HepG2 (cell line): ENCODE results near the gene AGPAT3. TPM values are rescaled to one million over a fixed set of nuclear protein-coding genes. Genes with fewer than 3 reads are reported as not detected.

ENCODE experiments used
- ATAC-seq: fragments of 200-7000 bp; cut with Tn5 transposase; 3 replicates; pipeline ENCODE4 v1.9.1; 2020; ENCODE audit warnings: mild to moderate bottlenecking, moderate library complexity
- BruUV-seq: library from RNA; stranded (reverse); fragments of 400-500 nt; replicated peaks from 2 replicates; lab custom pipeline; 2021; lab: Mats Ljungman, UMichigan
- CTCF ChIA-PET: fragments of 300-600 bp; formaldehyde crosslinking; extraction: SDS; loops from one replicate; lab custom pipeline; 2021; ENCODE audit warnings: low total read pairs, inconsistent platforms, low intra/inter-chr PET ratio; lab: Yijun Ruan, JAX
- POLR2A ChIA-PET: fragments of 350-600 bp; sonication (Branson Sonifier 250); formaldehyde crosslinking; loops from one replicate; lab custom pipeline; 2020; ENCODE audit warnings: antibody characterized with exemption, inconsistent platforms; lab: Yijun Ruan, JAX
- DNase-seq: peaks from one replicate; pipeline ENCODE4 v3.0.0-alpha.2; 2015; ENCODE audit warnings: low spot score
- FAIRE-seq: peaks from 3 replicates; lab custom pipeline; 2011; peaks lifted over from hg19 to GRCh38; lab: Jason Lieb, UNC
- H2AFZ ChIP-seq: one replicate; pipeline ENCODE4 v1.6.1; 2011; ENCODE audit warnings: low read length, inconsistent platforms
- H3K27ac ChIP-seq: fragments of 300-600 bp; 3 replicates; pipeline ENCODE4 v1.8.0; 2011; ENCODE audit warnings: mixed run types, mild to moderate bottlenecking, mixed read lengths, low read length, inconsistent platforms; ENCODE audit not compliant: insufficient read depth; ENCODE audit errors: extremely low read length
- H3K27me3 ChIP-seq, 2 experiments: fragments of 200-600 bp in 1 of 2; 2 replicates in 1 of 2; 3 replicates in 1 of 2; pipeline versions ENCODE4 v1.6.0 to v1.8.0; 2011; ENCODE audit warnings: low read length in 2 of 2, mild to moderate bottlenecking in 2 of 2, moderate library complexity in 2 of 2, inconsistent platforms in 1 of 2; ENCODE audit not compliant: insufficient read depth in 2 of 2, control insufficient read depth in 1 of 2
- H3K36me3 ChIP-seq, 2 experiments: fragments of 200-600 bp in 1 of 2; replicated peaks in 1 of 2; 2 replicates in 1 of 2; 3 replicates in 1 of 2; pipeline versions ENCODE4 v1.5.1 to v1.8.0; 2011; ENCODE audit warnings: low read length in 2 of 2, inconsistent platforms in 1 of 2; ENCODE audit not compliant: insufficient read depth in 2 of 2, control insufficient read depth in 1 of 2
- H3K4me1 ChIP-seq: 2 replicates; pipeline ENCODE4 v1.5.1; 2012; ENCODE audit warnings: low read length, inconsistent platforms; ENCODE audit not compliant: insufficient read depth
- H3K4me2 ChIP-seq: 2 replicates; pipeline ENCODE4 v1.6.0; 2011; ENCODE audit warnings: low read depth, low read length, inconsistent platforms
- H3K4me3 ChIP-seq, 3 experiments: fragments of 200-600 bp in 1 of 3; sonication (generic), shearing (Covaris generic) in 1 of 3; replicated peaks in 1 of 3; 2 replicates each; pipeline ENCODE4 v1.5.1; 2011 to 2016; ENCODE audit warnings: low read length in 3 of 3, inconsistent platforms in 2 of 3, low read depth in 2 of 3, mild to moderate bottlenecking in 2 of 3, control low read depth in 1 of 3, mixed read lengths in 1 of 3; ENCODE audit not compliant: insufficient read depth in 1 of 3
- H3K79me2 ChIP-seq: one replicate; pipeline ENCODE4 v1.6.1; 2011; ENCODE audit warnings: low read length, inconsistent platforms; ENCODE audit not compliant: insufficient read depth
- H3K9ac ChIP-seq: 2 replicates; pipeline ENCODE4 v1.6.0; 2011; ENCODE audit warnings: mild to moderate bottlenecking, low read depth, low read length, inconsistent platforms; ENCODE audit not compliant: insufficient read depth
- H3K9me3 ChIP-seq: 2 replicates; pipeline ENCODE4 v1.5.1; 2012; ENCODE audit warnings: mild to moderate bottlenecking, low read length
- H4K20me1 ChIP-seq: 2 replicates; pipeline ENCODE4 v1.6.0; 2011; ENCODE audit warnings: inconsistent platforms, mild to moderate bottlenecking, low read length, moderate library complexity; ENCODE audit not compliant: insufficient read depth
- AFF4 ChIP-seq: sonication (generic); formaldehyde crosslinking; IDR thresholded peaks from 2 replicates; pipeline ENCODE4 v1.4.0; 2020; ENCODE audit warnings: missing genetic modification reagents
- ARID5B ChIP-seq: IDR thresholded peaks from 2 replicates; pipeline ENCODE4 v1.4.0; 2020; ENCODE audit warnings: mild to moderate bottlenecking, missing genetic modification reagents
- CC2D1A ChIP-seq: sonication (generic); formaldehyde crosslinking; IDR thresholded peaks from 2 replicates; pipeline ENCODE4 v1.8.1; 2023; ENCODE audit warnings: mild to moderate bottlenecking, missing genetic modification reagents
- CEBPG ChIP-seq: IDR thresholded peaks from 2 replicates; pipeline ENCODE4 v1.6.1; 2016
- GLI4 ChIP-seq: sonication (generic); formaldehyde crosslinking; IDR thresholded peaks from 2 replicates; pipeline ENCODE4 v1.5.1; 2020; ENCODE audit warnings: missing genetic modification reagents, mild to moderate bottlenecking, moderate library complexity, borderline replicate concordance
- HCFC1 ChIP-seq: fragments of 150-350 bp; IDR thresholded peaks from 2 replicates; pipeline ENCODE4 v1.6.1; 2014; ENCODE audit warnings: low read depth, low read length
- HNRNPLL ChIP-seq: fragments of 200-400 bp; formaldehyde crosslinking; IDR thresholded peaks from 2 replicates; pipeline ENCODE4 v1.6.1; 2017; ENCODE audit warnings: mild to moderate bottlenecking, low read depth, low read length; ENCODE audit not compliant: poor library complexity, severe bottlenecking
- IRF2 ChIP-seq: IDR thresholded peaks from 2 replicates; pipeline ENCODE4 v1.6.1; 2018; ENCODE audit warnings: missing genetic modification reagents, missing compliant biosample characterization
- MXI1 ChIP-seq: IDR thresholded peaks from 3 replicates; pipeline ENCODE4 v1.6.1; 2012; ENCODE audit warnings: low read depth, low read length, inconsistent platforms, borderline replicate concordance
- SYNCRIP ChIP-seq: fragments of 200-400 bp; formaldehyde crosslinking; IDR thresholded peaks from 2 replicates; pipeline ENCODE4 v1.6.1; 2018; ENCODE audit warnings: mild to moderate bottlenecking, low read depth, low read length; ENCODE audit not compliant: insufficient read depth
- ZBTB1 ChIP-seq: sonication (generic); formaldehyde crosslinking; IDR thresholded peaks from 2 replicates; pipeline ENCODE4 v1.4.0; 2020; ENCODE audit warnings: missing genetic modification reagents, borderline replicate concordance
- ZBTB42 ChIP-seq: sonication (generic); formaldehyde crosslinking; IDR thresholded peaks from 2 replicates; pipeline ENCODE4 v1.5.0; 2020; ENCODE audit warnings: mild to moderate bottlenecking, missing genetic modification reagents
- ZNF670 ChIP-seq: sonication (generic); formaldehyde crosslinking; IDR thresholded peaks from 2 replicates; pipeline ENCODE4 v1.8.0; 2022; ENCODE audit warnings: mild to moderate bottlenecking, missing genetic modification reagents, borderline replicate concordance
- ZSCAN21 ChIP-seq: sonication (generic); formaldehyde crosslinking; IDR thresholded peaks from 2 replicates; pipeline ENCODE4 v1.8.0; 2022; ENCODE audit warnings: mild to moderate bottlenecking, missing genetic modification reagents, moderate library complexity, borderline replicate concordance
- WGBS: methylation state at CpG from one replicate; pipeline ENCODE4 v1.1.6; 2017; ENCODE audit warnings: low lambda C conversion rate; 5-methylcytosine and 5-hydroxymethylcytosine counted together
- in situ Hi-C: cut with HindIII; loops from 2 replicates; pipeline ENCODE4 v1.10.0; 2017; ENCODE audit warnings: low pct_unique_long_range_greater_than_20kb; ENCODE audit not compliant: extremely low pct_ligation_motif_present
- intact Hi-C: fragments of 100-400 bp; cut with micrococcal nuclease; formaldehyde crosslinking; loops from one replicate; pipeline ENCODE4 v1.10.0; 2022; ENCODE audit not compliant: unreplicated experiment
- polyA plus RNA-seq, 8 experiments: library from polyadenylated mRNA; depleted of rRNA in 3 of 8; stranded (reverse) in 7 of 8; unstranded in 1 of 8; fragments of >200 nt; fragmentation: Illumina TruSeq in 4 of 8; extraction: Trizol in 4 of 8; gene quantifications; 2 replicates each; pipeline versions ENCODE4 v1.2.1 to v1.2.3, GENCODE V29; 2011 to 2016; ENCODE audit warnings: low read depth in 4 of 8, missing spikeins in 1 of 8, mixed read lengths in 1 of 8; ENCODE audit not compliant: insufficient read depth in 1 of 8
- total RNA-seq, 5 experiments: library from RNA; depleted of rRNA; stranded (reverse); fragments of >200 nt; fragmentation: Illumina TruSeq; extraction: Trizol; gene quantifications; 2 replicates each; pipeline ENCODE4 v1.2.3, GENCODE V29; 2016; ENCODE audit warnings: low read depth in 1 of 5

The AGPAT3 gene
- total and polyA plus RNA-seq, 2 of the 13 experiments (the other 11 are each of a cell fraction or from before 2014, with no cell fraction given): 32.2 to 54.4 TPM

- TF ChIP-seq CC2D1A (no peak), SYNCRIP (no peak), ZBTB42 (no peak), MXI1 (no peak), AFF4 (CRISPR knock-in tag) (no peak)
These were observed 18.6 kb upstream of the AGPAT3 start (continued) for GRCh38 chr21:43846430-43846829.

- WGBS: 82% methylated on average over 14 of the region's 14 CpGs
- POLR2A ChIA-PET: no interaction called here
- ATAC-seq (no peak), DNase-seq (no peak), FAIRE-seq (no peak)
- Histone ChIP-seq H3K9ac (no peak overlapping the region), H3K36me3 (no peaks in the 10 kb centered on the region), H3K9me3 (no peaks in the 10 kb centered on the region), H3K4me1 (peaks cover 5% of the 10 kb centered on the region), H3K27ac (no peak overlapping the region), H3K27me3 (no peaks in the 10 kb centered on the region), H3K4me2 (no peak overlapping the region), H3K4me3 (no peak overlapping the region), H4K20me1 (no peaks in the 10 kb centered on the region), H3K79me2 (no peaks in the 10 kb centered on the region), H2AFZ (no peak overlapping the region)
- BruUV-seq: no TSS peak
- intact Hi-C loops: no loop called here
- in situ Hi-C loops: no loop called here
- CTCF ChIA-PET: no interaction called here
- TF ChIP-seq GLI4 (CRISPR knock-in tag) (no peak), HCFC1 (no peak), ZNF670 (CRISPR knock-in tag) (no peak), ZBTB1 (CRISPR knock-in tag) (no peak), CEBPG (CRISPR knock-in tag) (no peak), IRF2 (CRISPR knock-in tag) (no peak), ARID5B (CRISPR knock-in tag) (no peak), HNRNPLL (no peak), ZSCAN21 (CRISPR knock-in tag) (no peak)
These were observed 17.7 kb upstream of the AGPAT3 start for GRCh38 chr21:43847301-43847700.
